Measurements from ENCODE around the gene STEEP1.
A peak's percentile ranks its signal among the peaks of the same experiment; 100 is the strongest.

STEEP1 gene

DNA sequence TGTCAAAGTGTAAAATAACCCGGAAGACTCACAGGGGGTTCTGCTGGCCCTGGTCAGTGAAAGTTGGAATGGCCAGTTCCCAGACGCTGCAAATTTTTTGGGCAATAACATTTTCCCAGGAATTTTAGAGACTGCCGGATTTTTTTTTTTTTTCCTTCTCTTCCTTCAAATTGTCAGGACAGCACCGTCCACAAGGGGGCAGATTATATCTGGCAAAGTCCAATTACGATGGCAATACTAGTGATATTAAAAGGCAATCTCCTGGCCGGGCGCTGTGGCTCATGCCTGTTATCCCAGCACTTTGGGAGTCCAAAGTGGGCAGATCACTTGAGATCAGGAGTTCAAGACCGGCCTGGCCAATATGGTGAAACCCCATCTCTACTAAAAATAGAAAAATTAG lies 76.5 kb downstream of the STEEP1 start:
- DNase-seq (ENCODE audit: low spot score), result peak; percentile 44
